Effector memory CD8-positive, alpha-beta T cell (primary cell): Measurements from ENCODE around the gene PBX1.

ENCODE experiments used
- ATAC-seq: fragments of 150-1000 bp; cut with Tn5 transposase; replicated peaks from 2 replicates; pipeline ENCODE4 v1.10.0; 2021; ENCODE audit warnings: mild to moderate bottlenecking, moderate library complexity
- DNase-seq, 3 experiments: peaks; one replicate each; pipeline ENCODE4 v3.0.0; 2021
- H3K27ac Mint-ChIP-seq, 2 donors: one replicate each; pipeline ENCODE4 v1.8.0; 2022; ENCODE audit warnings: mild to moderate bottlenecking in 2 of 2, mixed read lengths in 2 of 2, moderate library complexity in 2 of 2
- H3K27me3 Mint-ChIP-seq, 2 donors: one replicate each; pipeline ENCODE4 v1.8.0; 2022; ENCODE audit warnings: mixed read lengths in 2 of 2
- H3K36me3 Mint-ChIP-seq: one replicate; pipeline ENCODE4 v1.8.0; 2022; ENCODE audit warnings: mild to moderate bottlenecking, moderate library complexity, mixed read lengths; ENCODE audit not compliant: insufficient read depth
- H3K4me1 Mint-ChIP-seq, 2 donors: one replicate each; pipeline ENCODE4 v1.8.0; 2022; ENCODE audit warnings: low read depth in 2 of 2, mixed read lengths in 2 of 2
- H3K4me3 Mint-ChIP-seq, 2 donors: one replicate each; pipeline ENCODE4 v1.8.0; 2022; ENCODE audit warnings: mild to moderate bottlenecking in 2 of 2, mixed read lengths in 2 of 2, moderate library complexity in 2 of 2
- H3K9me3 Mint-ChIP-seq, 2 donors: one replicate each; pipeline ENCODE4 v1.8.0; 2022; ENCODE audit warnings: mixed read lengths in 2 of 2

The PBX1 gene

GRCh38 chr1:164748253-164748899, 189.4 kb downstream of the PBX1 start:
- H3K36me3 Mint-ChIP-seq = no peaks in the 10 kb centered on the region
- no peaks in the 10 kb centered on the region for H3K9me3 Mint-ChIP-seq
- H3K27me3 Mint-ChIP-seq = no peaks in the 10 kb centered on the region
- H3K27ac Mint-ChIP-seq = no peak overlapping the region
- DNase-seq (no peak), ATAC-seq (no peak)
- H3K4me1 Mint-ChIP-seq = no peaks in the 10 kb centered on the region
- H3K4me3 Mint-ChIP-seq = no peak overlapping the region

DNA sequence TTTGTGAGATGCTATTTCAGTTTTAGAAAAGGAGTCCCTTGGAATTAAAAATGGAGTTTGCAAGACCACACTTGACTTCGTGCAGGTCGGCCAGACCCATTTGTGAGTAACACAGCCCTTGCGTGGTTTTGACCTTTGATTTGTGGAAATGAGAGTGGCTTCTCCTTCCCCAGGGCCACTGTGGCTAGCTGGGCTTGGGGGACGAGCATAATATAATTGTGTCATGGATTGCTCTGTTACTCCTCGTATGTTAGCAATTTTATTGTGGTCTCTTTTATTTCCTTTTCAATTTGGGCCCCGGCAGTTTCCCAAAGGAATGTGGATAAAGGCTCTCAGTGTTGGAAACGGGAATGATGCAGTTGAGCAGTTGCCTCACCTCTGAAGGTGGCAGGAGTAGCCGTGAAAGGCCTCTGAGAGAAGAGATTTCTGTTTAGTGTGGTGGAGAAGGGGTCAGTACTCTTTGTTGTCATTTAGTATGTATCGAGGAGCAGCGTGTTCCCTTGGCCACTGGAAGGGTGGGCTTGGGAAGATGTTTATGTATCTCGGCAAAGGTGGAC, 194.6 kb downstream of the PBX1 start:
- ATAC-seq = no peak

DNA sequence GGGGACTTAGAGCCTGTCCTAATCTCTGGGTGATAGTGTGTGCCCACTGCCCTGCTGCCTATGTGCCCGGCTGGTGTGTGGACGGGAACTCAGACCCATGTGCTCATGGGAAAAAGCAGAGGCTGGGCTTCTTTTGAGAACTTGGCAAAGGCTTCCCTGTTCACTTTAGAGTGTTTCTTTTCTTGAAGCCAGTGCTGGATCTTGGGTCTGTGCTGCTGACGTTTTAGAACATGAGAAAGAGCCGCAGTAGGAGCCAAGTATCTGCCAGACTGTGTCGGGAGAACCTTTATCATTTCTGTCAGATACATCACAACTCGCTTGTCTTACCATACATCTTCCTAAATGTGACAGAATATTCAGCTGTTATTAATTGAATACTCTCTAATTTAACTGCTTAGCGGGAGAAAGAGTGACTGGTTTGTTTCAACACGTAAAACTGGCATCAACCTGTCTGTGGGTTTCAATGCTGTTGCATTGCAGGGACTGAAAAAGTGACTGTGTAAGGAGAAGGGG, 195.2 kb downstream of the PBX1 start:
- H3K36me3 Mint-ChIP-seq = no peaks in the 10 kb centered on the region
- ATAC-seq (no peak), DNase-seq (no peak)
- no peaks in the 10 kb centered on the region for H3K27me3 Mint-ChIP-seq
- no peaks in the 10 kb centered on the region for H3K4me1 Mint-ChIP-seq
- H3K27ac Mint-ChIP-seq = no peak overlapping the region
- H3K4me3 Mint-ChIP-seq = no peak overlapping the region
- H3K9me3 Mint-ChIP-seq = no peaks in the 10 kb centered on the region

More for the DNA sequence above, 194.6 kb downstream of the PBX1 start:
- no peak for DNase-seq
- Mint-ChIP-seq H3K9me3 (no peaks in the 10 kb centered on the region), H3K27me3 (no peaks in the 10 kb centered on the region), H3K27ac (no peak overlapping the region), H3K4me1 (no peaks in the 10 kb centered on the region), H3K36me3 (no peaks in the 10 kb centered on the region), H3K4me3 (no peak overlapping the region)

DNA sequence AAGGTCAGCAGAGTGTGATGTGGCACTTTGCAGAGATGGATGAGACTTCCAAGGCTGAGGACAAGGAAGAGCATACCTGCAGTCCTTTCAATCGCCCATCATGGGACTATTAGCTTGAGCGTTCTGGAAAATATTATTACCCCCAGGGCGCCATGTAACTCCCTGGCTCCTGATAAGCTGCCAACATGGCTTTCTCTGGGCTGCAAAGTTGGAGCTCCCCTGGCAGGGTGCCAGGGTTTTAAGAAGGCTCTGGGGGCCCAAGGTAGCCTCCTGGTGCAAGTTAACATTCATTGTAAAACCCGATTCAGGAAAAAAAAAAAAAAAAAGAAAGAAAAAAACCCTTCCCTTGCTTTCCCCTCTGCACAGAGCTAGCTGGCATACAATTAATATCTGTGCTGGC, 196.7 kb downstream of the PBX1 start:
- Mint-ChIP-seq H3K4me1 (no peaks in the 10 kb centered on the region), H3K27me3 (no peaks in the 10 kb centered on the region), H3K9me3 (no peaks in the 10 kb centered on the region), H3K4me3 (no peak overlapping the region), H3K36me3 (no peaks in the 10 kb centered on the region), H3K27ac (no peak overlapping the region)
- no peak for ATAC-seq
- DNase-seq = no peak

DNA sequence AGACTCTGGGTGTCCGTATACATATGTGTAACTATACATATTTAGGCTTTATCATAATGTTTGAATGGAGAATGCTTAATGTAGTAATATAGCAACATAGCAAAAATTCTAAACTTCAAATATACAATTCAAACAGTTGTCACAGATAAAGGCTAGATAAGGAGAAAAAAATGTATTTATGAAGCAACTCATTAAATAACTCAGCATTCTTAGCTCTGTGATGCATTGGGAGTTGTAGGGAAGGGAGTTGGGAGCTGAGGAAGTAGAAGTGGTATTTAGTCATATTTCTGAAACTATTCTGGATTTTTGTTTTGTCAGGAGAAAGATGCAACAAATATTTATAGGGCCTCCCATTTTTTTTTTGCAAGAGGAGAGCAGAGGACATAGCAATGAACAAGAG, 197.8 kb downstream of the PBX1 start:
- no peak for DNase-seq
- H3K27ac Mint-ChIP-seq = no peak overlapping the region
- H3K27me3 Mint-ChIP-seq = no peaks in the 10 kb centered on the region
- no peaks in the 10 kb centered on the region for H3K9me3 Mint-ChIP-seq
- no peaks in the 10 kb centered on the region for H3K4me1 Mint-ChIP-seq
- no peak overlapping the region for H3K4me3 Mint-ChIP-seq
- ATAC-seq = no peak
- no peaks in the 10 kb centered on the region for H3K36me3 Mint-ChIP-seq

DNA sequence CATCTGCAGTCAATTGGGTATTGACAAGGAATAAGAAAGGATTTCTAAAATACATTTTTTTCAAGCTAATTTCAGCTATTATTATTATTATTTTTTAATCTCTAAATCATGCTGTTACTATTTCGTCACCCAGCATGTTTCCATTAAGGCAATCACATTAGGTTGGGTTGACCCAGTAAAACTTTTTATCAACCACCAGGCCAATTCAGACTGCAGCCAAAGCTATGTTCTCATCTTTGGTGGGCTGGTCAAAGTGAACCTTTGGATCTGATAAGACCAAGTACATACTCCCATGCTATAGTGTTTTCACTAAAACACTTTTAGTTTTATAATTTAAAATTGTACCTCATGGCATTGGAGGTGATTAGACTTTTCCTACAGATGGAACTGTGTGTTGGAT, 198.6 kb downstream of the PBX1 start:
- ATAC-seq = no peak
- Mint-ChIP-seq H3K4me1 (no peaks in the 10 kb centered on the region), H3K27me3 (no peaks in the 10 kb centered on the region), H3K27ac (no peak overlapping the region), H3K36me3 (no peaks in the 10 kb centered on the region), H3K9me3 (no peaks in the 10 kb centered on the region), H3K4me3 (no peak overlapping the region)
- DNase-seq = no peak

GRCh38 chr1:164759144-164759920, 200.3 kb downstream of the PBX1 start:
- Mint-ChIP-seq H3K36me3 (no peaks in the 10 kb centered on the region), H3K27ac (no peak overlapping the region), H3K27me3 (no peaks in the 10 kb centered on the region), H3K4me3 (no peak overlapping the region), H3K4me1 (no peaks in the 10 kb centered on the region), H3K9me3 (no peaks in the 10 kb centered on the region)
- no peak for DNase-seq
- ATAC-seq = no peak

DNA sequence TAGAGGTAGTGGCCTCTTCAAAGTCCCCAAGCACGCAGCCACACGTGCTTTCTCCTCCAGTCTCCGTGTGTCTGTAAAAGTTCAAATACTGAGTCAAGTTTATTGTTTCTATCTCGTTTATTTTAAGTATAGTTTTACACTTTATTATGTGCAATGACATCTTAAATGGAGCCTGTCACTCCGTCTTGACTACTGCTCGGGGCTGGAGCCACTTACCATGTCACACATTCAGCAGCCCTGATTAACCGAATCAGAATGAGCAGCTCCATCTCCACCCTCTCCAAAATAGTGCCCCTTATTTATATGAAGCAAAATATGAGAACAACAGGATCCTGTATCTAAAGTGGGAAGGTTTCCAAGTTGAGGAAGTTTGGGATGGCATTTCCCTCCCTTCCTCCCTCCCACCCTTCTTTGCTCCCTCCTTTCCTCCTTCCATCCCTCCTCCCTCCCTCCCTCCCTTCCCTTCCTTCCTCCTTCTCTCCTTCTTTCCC, 201.0 kb downstream of the PBX1 start:
- Mint-ChIP-seq H3K27ac (no peak overlapping the region), H3K4me1 (no peaks in the 10 kb centered on the region), H3K27me3 (no peaks in the 10 kb centered on the region)

GRCh38 chr1:164760569-164760968, 201.6 kb downstream of the PBX1 start:
- Mint-ChIP-seq H3K9me3 (no peaks in the 10 kb centered on the region), H3K36me3 (no peaks in the 10 kb centered on the region), H3K4me1 (no peaks in the 10 kb centered on the region), H3K27me3 (no peaks in the 10 kb centered on the region), H3K4me3 (no peak overlapping the region), H3K27ac (no peak overlapping the region)
- ATAC-seq (no peak), DNase-seq (no peak)

More for the DNA sequence above, 201.0 kb downstream of the PBX1 start:
- ATAC-seq = no peak
- Mint-ChIP-seq H3K4me3 (no peak overlapping the region), H3K9me3 (no peaks in the 10 kb centered on the region), H3K36me3 (no peaks in the 10 kb centered on the region)
- no peak for DNase-seq

DNA sequence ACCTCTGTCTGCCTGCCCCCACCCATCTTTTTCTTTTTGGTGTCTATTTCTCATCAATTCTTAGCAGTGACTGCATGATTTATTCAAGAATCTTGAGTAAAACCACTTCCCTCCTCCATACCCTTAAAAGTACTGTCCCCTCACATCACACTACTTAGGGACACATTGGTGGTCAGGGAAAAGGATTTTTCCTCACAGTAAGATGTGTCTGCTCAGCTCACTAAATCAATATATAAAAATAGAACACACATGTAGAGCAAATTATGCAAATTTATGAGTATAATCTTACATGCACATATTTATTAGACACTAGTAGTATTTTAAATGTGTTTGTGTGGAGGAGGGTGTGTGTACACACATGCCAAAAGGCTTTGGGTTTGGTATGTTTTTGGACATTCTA, 202.0 kb downstream of the PBX1 start:
- Mint-ChIP-seq H3K27me3 (no peaks in the 10 kb centered on the region), H3K4me3 (no peak overlapping the region), H3K4me1 (no peaks in the 10 kb centered on the region), H3K9me3 (no peaks in the 10 kb centered on the region), H3K27ac (no peak overlapping the region), H3K36me3 (no peaks in the 10 kb centered on the region)
- ATAC-seq (no peak), DNase-seq (no peak)

DNA sequence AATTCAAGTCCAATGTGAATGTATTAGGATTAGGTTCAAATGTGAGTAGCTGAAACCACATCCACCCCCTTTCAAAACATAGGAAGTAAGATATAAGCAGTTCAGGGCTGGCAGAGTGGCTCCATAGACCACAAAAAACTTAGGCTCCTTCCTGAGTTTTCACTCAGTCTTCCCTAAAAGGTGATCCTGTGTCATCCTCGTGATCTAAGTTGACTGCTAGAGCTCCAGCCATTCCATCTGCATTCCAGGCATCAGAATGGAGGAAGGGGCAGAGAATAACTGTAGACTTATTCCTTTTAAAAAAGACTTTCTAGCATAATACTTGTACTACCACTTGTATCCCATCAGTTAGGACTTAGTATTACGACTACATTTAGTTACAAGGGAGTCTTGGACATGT, 204.1 kb downstream of the PBX1 start:
- Mint-ChIP-seq H3K27ac (no peak overlapping the region), H3K4me3 (no peak overlapping the region), H3K4me1 (no peaks in the 10 kb centered on the region), H3K36me3 (no peaks in the 10 kb centered on the region), H3K27me3 (no peaks in the 10 kb centered on the region), H3K9me3 (no peaks in the 10 kb centered on the region)
- DNase-seq = no peak
- ATAC-seq = no peak

GRCh38 chr1:164764333-164764732, 205.3 kb downstream of the PBX1 start:
- ATAC-seq = no peak
- Mint-ChIP-seq H3K9me3 (no peaks in the 10 kb centered on the region), H3K4me1 (no peaks in the 10 kb centered on the region)

DNA sequence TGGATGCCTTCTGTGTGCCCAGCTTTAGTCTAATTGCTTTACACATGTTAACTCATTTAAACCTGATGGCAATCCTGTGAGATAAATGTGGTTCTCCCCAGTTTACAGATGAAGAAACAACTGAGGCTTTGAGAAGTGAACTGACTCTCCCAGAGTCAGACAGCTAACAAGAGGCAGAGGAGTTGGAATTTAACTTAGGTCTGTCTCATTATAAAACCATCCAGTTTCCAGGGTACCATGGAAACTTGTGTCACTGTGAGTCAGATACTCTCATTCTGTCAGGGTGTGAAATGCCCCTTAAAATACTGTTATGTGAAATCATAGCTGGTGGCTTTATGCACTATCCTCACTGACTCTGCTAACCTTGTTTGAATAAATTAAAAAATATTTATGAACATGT, 206.6 kb downstream of the PBX1 start:
- H3K36me3 Mint-ChIP-seq = no peaks in the 10 kb centered on the region
- no peak overlapping the region for H3K27ac Mint-ChIP-seq
- no peaks in the 10 kb centered on the region for H3K9me3 Mint-ChIP-seq
- no peak for DNase-seq
- H3K4me1 Mint-ChIP-seq = no peaks in the 10 kb centered on the region
- H3K27me3 Mint-ChIP-seq = no peaks in the 10 kb centered on the region
- H3K4me3 Mint-ChIP-seq = no peak overlapping the region
- ATAC-seq = no peak

More at GRCh38 chr1:164764333-164764732, 205.3 kb downstream of the PBX1 start:
- Mint-ChIP-seq H3K27ac (no peak overlapping the region), H3K4me3 (no peak overlapping the region), H3K27me3 (no peaks in the 10 kb centered on the region), H3K36me3 (no peaks in the 10 kb centered on the region)
- DNase-seq = no peak
